Measurements from ENCODE around the gene EDRF1. TPM values are rescaled to one million over a fixed set of nuclear protein-coding genes. Genes with fewer than 3 reads are reported as not detected.
"Not testable (repeated sequence)": the region's sequence is repeated elsewhere in the genome, so short reads cannot be mapped to it uniquely, and the experiment has no call there.

EDRF1 gene
- total and polyA plus RNA-seq, 2 donors (not counting 1 experiment from before 2014, with no cell fraction given) = 26.1 to 63.0 TPM

DNA sequence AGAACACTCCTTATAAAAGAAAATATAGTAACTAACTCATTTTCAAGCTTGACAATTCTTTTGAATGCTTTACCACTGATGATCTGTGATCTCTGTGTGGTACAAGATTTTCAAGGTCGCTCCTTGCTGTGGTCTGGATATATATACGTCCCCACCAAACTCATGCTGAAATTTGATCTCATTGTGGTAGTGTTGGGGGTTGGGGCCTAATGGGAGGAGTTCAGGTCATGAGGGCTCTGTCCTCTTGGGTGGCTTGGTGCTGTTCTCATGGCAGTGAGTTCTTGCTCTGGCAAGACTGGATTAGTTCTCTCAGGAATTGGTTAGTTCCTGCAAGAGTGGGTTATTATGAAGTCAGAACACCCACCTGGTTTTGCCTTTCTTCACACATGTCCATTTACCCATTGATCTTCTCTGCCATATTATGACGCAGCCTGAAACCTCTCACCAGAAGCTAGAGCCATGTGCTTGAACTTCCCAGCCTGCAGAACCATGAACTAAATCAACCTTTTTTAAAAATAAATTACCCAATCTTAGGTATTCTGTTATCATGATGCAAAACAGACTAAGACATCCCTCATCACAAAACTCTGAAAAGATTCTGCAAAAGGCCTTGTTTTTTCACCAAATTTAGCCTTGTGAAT lies 8.3 kb upstream of the EDRF1 start:
- ATAC-seq (ENCODE audit: low read depth) (no peak), DNase-seq (no peak)
- H3K79me2 ChIP-seq (ENCODE audit: control insufficient read depth, insufficient read depth, low read length) = no peaks in the 10 kb centered on the region
- peaks cover 11% of the 10 kb centered on the region for H3K9me3 Mint-ChIP-seq (ENCODE audit: insufficient read depth)
- intact Hi-C loops (cut with micrococcal nuclease) = no loop called here
- H3K4me3 ChIP-seq (ENCODE audit: control extremely low read depth in 1 of 5, extremely low read depth in 1 of 5, insufficient read depth in 1 of 5, low read depth in 2 of 5, low read length in 4 of 5) = no peak overlapping the region
- H3K36me3 ChIP-seq (replicated peaks in 1 of 2; ENCODE audit: control extremely low read depth in 1 of 2, control insufficient read depth in 1 of 2, extremely low read depth in 1 of 2, insufficient read depth in 2 of 2, low read length in 1 of 2) = no peaks in the 10 kb centered on the region
- H3K9me3 ChIP-seq (ENCODE audit: control extremely low read depth in 1 of 3, control insufficient read depth in 2 of 3, insufficient read depth in 1 of 3, low read length in 2 of 3) = peaks cover 8 to 28% (median 22%) of the 10 kb centered on the region in 3 donors
- peaks cover 0 to 3% (median 0%) of the 10 kb centered on the region in 4 experiments for H3K27me3 ChIP-seq (replicated peaks in 1 of 4; ENCODE audit: control extremely low read depth in 1 of 4, control insufficient read depth in 3 of 4, insufficient read depth in 4 of 4, low read length in 3 of 4)
- H3K27me3 Mint-ChIP-seq = peaks cover 10% of the 10 kb centered on the region
- H3K4me3 Mint-ChIP-seq = no peak overlapping the region
- ChIA-PET POLR2A (no interaction called here), CTCF (no interaction called here)
- H3K27ac ChIP-seq (ENCODE audit: low read length in 2 of 2) = no peak overlapping the region
- TF ChIP-seq, protein P1, sequence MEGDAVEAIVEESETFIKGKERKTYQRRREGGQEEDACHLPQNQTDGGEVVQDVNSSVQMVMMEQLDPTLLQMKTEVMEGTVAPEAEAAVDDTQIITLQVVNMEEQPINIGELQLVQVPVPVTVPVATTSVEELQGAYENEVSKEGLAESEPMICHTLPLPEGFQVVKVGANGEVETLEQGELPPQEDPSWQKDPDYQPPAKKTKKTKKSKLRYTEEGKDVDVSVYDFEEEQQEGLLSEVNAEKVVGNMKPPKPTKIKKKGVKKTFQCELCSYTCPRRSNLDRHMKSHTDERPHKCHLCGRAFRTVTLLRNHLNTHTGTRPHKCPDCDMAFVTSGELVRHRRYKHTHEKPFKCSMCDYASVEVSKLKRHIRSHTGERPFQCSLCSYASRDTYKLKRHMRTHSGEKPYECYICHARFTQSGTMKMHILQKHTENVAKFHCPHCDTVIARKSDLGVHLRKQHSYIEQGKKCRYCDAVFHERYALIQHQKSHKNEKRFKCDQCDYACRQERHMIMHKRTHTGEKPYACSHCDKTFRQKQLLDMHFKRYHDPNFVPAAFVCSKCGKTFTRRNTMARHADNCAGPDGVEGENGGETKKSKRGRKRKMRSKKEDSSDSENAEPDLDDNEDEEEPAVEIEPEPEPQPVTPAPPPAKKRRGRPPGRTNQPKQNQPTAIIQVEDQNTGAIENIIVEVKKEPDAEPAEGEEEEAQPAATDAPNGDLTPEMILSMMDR (IDR thresholded peaks at IDR 0.05) = no peak
- H2AFZ ChIP-seq (ENCODE audit: insufficient read depth, low read depth, low read length, poor library complexity, severe bottlenecking) = no peak overlapping the region
- 100% methylated on average over 1 of the region's 3 CpGs for WGBS (ENCODE audit: insufficient coverage)
- H3K27ac Mint-ChIP-seq = no peak overlapping the region
- H3K4me1 Mint-ChIP-seq = no peaks in the 10 kb centered on the region
- no peaks in the 10 kb centered on the region for H4K20me1 ChIP-seq (ENCODE audit: control insufficient read depth, insufficient read depth, low read length, poor library complexity, severe bottlenecking)
- H3K4me1 ChIP-seq (ENCODE audit: control insufficient read depth in 2 of 2, insufficient read depth in 2 of 2, low read length in 2 of 2) = no peaks in the 10 kb centered on the region
- H3K4me2 ChIP-seq (replicated peaks; ENCODE audit: low read depth, low read length, poor library complexity, severe bottlenecking) = no peak overlapping the region
- H3K9ac ChIP-seq (ENCODE audit: low read length) = no peak overlapping the region

DNA sequence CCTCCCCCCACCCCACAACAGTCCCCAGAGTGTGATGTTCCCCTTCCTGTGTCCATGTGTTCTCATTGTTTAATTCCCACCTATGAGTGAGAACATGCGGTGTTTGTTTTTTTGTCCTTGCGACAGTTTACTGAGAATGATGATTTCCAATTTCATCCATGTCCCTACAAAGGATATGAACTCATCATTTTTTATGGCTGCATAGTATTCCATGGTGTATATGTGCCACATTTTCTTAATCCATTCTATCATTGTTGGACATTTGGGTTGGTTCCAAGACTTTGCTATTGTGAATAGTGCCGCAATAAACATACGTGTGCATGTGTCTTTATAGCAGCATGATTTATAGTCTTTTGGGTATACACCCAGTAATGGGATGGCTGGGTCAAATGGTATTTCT lies 4.8 kb upstream of the EDRF1 start:
- H4K20me1 ChIP-seq (ENCODE audit: control insufficient read depth, insufficient read depth, low read length, poor library complexity, severe bottlenecking); H3K36me3 ChIP-seq (replicated peaks in 1 of 2; ENCODE audit: control extremely low read depth in 1 of 2, control insufficient read depth in 1 of 2, extremely low read depth in 1 of 2, insufficient read depth in 2 of 2, low read length in 1 of 2); H3K4me3 ChIP-seq (ENCODE audit: control extremely low read depth in 1 of 5, extremely low read depth in 1 of 5, insufficient read depth in 1 of 5, low read depth in 2 of 5, low read length in 4 of 5); CTCF ChIA-PET; DNase-seq; H3K27me3 ChIP-seq (replicated peaks in 1 of 4; ENCODE audit: control extremely low read depth in 1 of 4, control insufficient read depth in 3 of 4, insufficient read depth in 4 of 4, low read length in 3 of 4); H3K79me2 ChIP-seq (ENCODE audit: control insufficient read depth, insufficient read depth, low read length); H2AFZ ChIP-seq (ENCODE audit: insufficient read depth, low read depth, low read length, poor library complexity, severe bottlenecking); H3K27ac ChIP-seq (ENCODE audit: low read length in 2 of 2); H3K9ac ChIP-seq (ENCODE audit: low read length); H3K27ac Mint-ChIP-seq; H3K4me2 ChIP-seq (replicated peaks; ENCODE audit: low read depth, low read length, poor library complexity, severe bottlenecking); H3K4me3 Mint-ChIP-seq; H3K27me3 Mint-ChIP-seq; H3K4me1 Mint-ChIP-seq; H3K4me1 ChIP-seq (ENCODE audit: control insufficient read depth in 2 of 2, insufficient read depth in 2 of 2, low read length in 2 of 2); ATAC-seq (ENCODE audit: low read depth); POLR2A ChIA-PET; intact Hi-C loops (cut with micrococcal nuclease): not testable (repeated sequence)
- H3K9me3 Mint-ChIP-seq (ENCODE audit: insufficient read depth) = peaks cover 11% of the 10 kb centered on the region
- H3K9me3 ChIP-seq (ENCODE audit: control extremely low read depth in 1 of 3, control insufficient read depth in 2 of 3, insufficient read depth in 1 of 3, low read length in 2 of 3) = peaks cover 8 to 32% (median 28%) of the 10 kb centered on the region in 3 donors
- no CpG with 5 or more reads among the region's 4 CpGs for WGBS (ENCODE audit: insufficient coverage)

Measured in B cell (primary cell).